Nephron progenitor cell (in vitro differentiated cells): ENCODE measurements around the gene PILRA.
"Not testable (repeated sequence)": the region's sequence is repeated elsewhere in the genome, so short reads cannot be mapped to it uniquely, and the experiment has no call there.

Experiments
- DNase-seq: peaks from one replicate; pipeline ENCODE4 v3.0.0; 2021
- H3K27ac Mint-ChIP-seq: 2 replicates; pipeline ENCODE4 v1.8.0; 2021; ENCODE audit warnings: mild to moderate bottlenecking, moderate library complexity, mixed read lengths
- H3K27me3 Mint-ChIP-seq: 2 replicates; pipeline ENCODE4 v1.8.0; 2021; ENCODE audit warnings: mild to moderate bottlenecking, low read depth, mixed read lengths; ENCODE audit not compliant: poor library complexity
- H3K36me3 Mint-ChIP-seq: 2 replicates; pipeline ENCODE4 v1.8.0; 2021; ENCODE audit warnings: low read depth, mixed read lengths
- H3K4me1 Mint-ChIP-seq: 2 replicates; pipeline ENCODE4 v1.8.0; 2021; ENCODE audit warnings: mixed read lengths
- H3K4me3 Mint-ChIP-seq: 2 replicates; pipeline ENCODE4 v1.8.0; 2021; ENCODE audit warnings: mild to moderate bottlenecking, moderate library complexity, mixed read lengths
- H3K9me3 Mint-ChIP-seq: 2 replicates; pipeline ENCODE4 v1.8.0; 2021; ENCODE audit warnings: mild to moderate bottlenecking, moderate library complexity, mixed read lengths
- CTCF ChIP-seq: fragments of 200-600 bp; sonication (generic); IDR thresholded peaks from 2 replicates; pipeline ENCODE4 v1.5.0; 2021; ENCODE audit warnings: antibody characterized with exemption

The PILRA gene

GRCh38 chr7:100344560-100345287 lies 28.6 kb upstream of the PILRA start:
- H3K27me3 Mint-ChIP-seq, H3K9me3 Mint-ChIP-seq, H3K4me3 Mint-ChIP-seq: not testable (repeated sequence)
- peaks cover 61% of the 10 kb centered on the region for H3K36me3 Mint-ChIP-seq
- peak; percentile 68 for TF ChIP-seq CTCF
- DNase-seq: peak; percentile 38
- H3K27ac Mint-ChIP-seq: peak overlapping the region; percentile 57
- H3K4me1 Mint-ChIP-seq: peaks cover 18% of the 10 kb centered on the region

- TF ChIP-seq CTCF: peak; percentile 48
Observed at GRCh38 chr7:100345288-100345672, 28.0 kb upstream of the PILRA start.

GRCh38 chr7:100346921-100347320 lies 26.4 kb upstream of the PILRA start:
- Mint-ChIP-seq H3K4me3 (no peak overlapping the region), H3K4me1 (peaks cover 16% of the 10 kb centered on the region), H3K36me3 (peaks cover 60% of the 10 kb centered on the region), H3K27ac (no peak overlapping the region), H3K9me3 (no peaks in the 10 kb centered on the region), H3K27me3 (no peaks in the 10 kb centered on the region)
- no peak for TF ChIP-seq CTCF
- DNase-seq: no peak

More at GRCh38 chr7:100345288-100345672, 28.0 kb upstream of the PILRA start:
- H3K27me3 Mint-ChIP-seq, H3K27ac Mint-ChIP-seq, H3K4me3 Mint-ChIP-seq, H3K9me3 Mint-ChIP-seq: not testable (repeated sequence)
- peaks cover 18% of the 10 kb centered on the region for H3K4me1 Mint-ChIP-seq
- peak; percentile 81 for DNase-seq
- peaks cover 62% of the 10 kb centered on the region for H3K36me3 Mint-ChIP-seq

- H3K27me3 Mint-ChIP-seq: no peaks in the 10 kb centered on the region
- DNase-seq: no peak
- H3K4me3 Mint-ChIP-seq: no peak overlapping the region
- H3K4me1 Mint-ChIP-seq: peaks cover 8% of the 10 kb centered on the region
- H3K27ac Mint-ChIP-seq: no peak overlapping the region
- H3K9me3 Mint-ChIP-seq: no peaks in the 10 kb centered on the region
- peaks cover 51% of the 10 kb centered on the region for H3K36me3 Mint-ChIP-seq
- TF ChIP-seq CTCF: no peak
Observed at GRCh38 chr7:100348805-100349204, 24.5 kb upstream of the PILRA start.

GRCh38 chr7:100349757-100350156 lies 23.5 kb upstream of the PILRA start:
- Mint-ChIP-seq H3K27ac (no peak overlapping the region), H3K9me3 (no peaks in the 10 kb centered on the region), H3K27me3 (no peaks in the 10 kb centered on the region), H3K36me3 (peaks cover 44% of the 10 kb centered on the region), H3K4me3 (no peak overlapping the region), H3K4me1 (peaks cover 3% of the 10 kb centered on the region)
- DNase-seq: no peak
- TF ChIP-seq CTCF: no peak

GRCh38 chr7:100351657-100352058 lies 21.6 kb upstream of the PILRA start:
- TF ChIP-seq CTCF: no peak
- Mint-ChIP-seq H3K4me3 (no peak overlapping the region), H3K9me3 (no peaks in the 10 kb centered on the region), H3K4me1 (no peaks in the 10 kb centered on the region), H3K27me3 (no peaks in the 10 kb centered on the region), H3K27ac (no peak overlapping the region), H3K36me3 (peaks cover 40% of the 10 kb centered on the region)
- DNase-seq: no peak

- H3K27ac Mint-ChIP-seq, H3K4me1 Mint-ChIP-seq, H3K27me3 Mint-ChIP-seq, H3K4me3 Mint-ChIP-seq, H3K9me3 Mint-ChIP-seq, DNase-seq: not testable (repeated sequence)
- peaks cover 34% of the 10 kb centered on the region for H3K36me3 Mint-ChIP-seq
Observed at GRCh38 chr7:100352230-100352781, 21.0 kb upstream of the PILRA start.
